OCI-LY7 (cell line): Measurements from ENCODE around the gene NAA38. TPM values are rescaled to one million over a fixed set of nuclear protein-coding genes. Genes with fewer than 3 reads are reported as not detected.

Experiments
- BruUV-seq: library from RNA; stranded (reverse); fragments of 400-500 nt; replicated peaks from 2 replicates; lab custom pipeline; 2021; lab: Mats Ljungman, UMichigan
- CTCF ChIA-PET: fragments of 300-600 bp; sonication (Branson Sonifier 250); formaldehyde crosslinking; loops from one replicate; lab custom pipeline; 2022; ENCODE audit warnings: antibody characterized with exemption; ENCODE audit not compliant: unreplicated experiment; lab: Charles Lee
- POLR2A ChIA-PET: fragments of 300-600 bp; sonication (Branson Sonifier 250); formaldehyde crosslinking; loops from one replicate; lab custom pipeline; 2022; ENCODE audit warnings: antibody characterized with exemption; lab: Charles Lee
- DNase-seq: peaks from one replicate; pipeline ENCODE4 v3.0.0-alpha.2; 2015; ENCODE audit warnings: low spot score
- H2AFZ ChIP-seq: fragments of 200-600 bp; sonication (generic), shearing (Covaris generic); 2 replicates; pipeline ENCODE4 v1.6.1; 2014; ENCODE audit warnings: mild to moderate bottlenecking, antibody characterized with exemption, low read length, moderate library complexity
- H3K27ac ChIP-seq: fragments of 200-600 bp; sonication (generic); 2 replicates; pipeline ENCODE4 v1.5.1; 2014; ENCODE audit warnings: mixed run types, low read depth, mild to moderate bottlenecking, moderate library complexity, low read length, inconsistent platforms; ENCODE audit not compliant: poor library complexity, severe bottlenecking
- H3K36me3 ChIP-seq: fragments of 200-600 bp; sonication (generic); 2 replicates; pipeline ENCODE4 v1.6.1; 2014; ENCODE audit warnings: mild to moderate bottlenecking, antibody characterized with exemption, low read length, moderate library complexity, mixed read lengths; ENCODE audit not compliant: insufficient read depth
- H3K4me1 ChIP-seq: fragments of 200-600 bp; sonication (generic); 2 replicates; pipeline ENCODE4 v1.5.1; 2014; ENCODE audit warnings: mild to moderate bottlenecking, low read length; ENCODE audit not compliant: insufficient read depth, poor library complexity, severe bottlenecking
- H3K4me2 ChIP-seq: fragments of 200-600 bp; sonication (generic); 2 replicates; pipeline ENCODE4 v1.6.1; 2014; ENCODE audit warnings: mild to moderate bottlenecking, low read length
- H3K4me3 ChIP-seq: fragments of 200-600 bp; sonication (generic); 2 replicates; pipeline ENCODE4 v1.5.1; 2014; ENCODE audit warnings: mild to moderate bottlenecking, low read depth, low read length; ENCODE audit not compliant: poor library complexity, severe bottlenecking
- H3K79me2 ChIP-seq: fragments of 200-600 bp; sonication (generic); 2 replicates; pipeline ENCODE4 v1.6.1; 2016; ENCODE audit warnings: low read depth, mild to moderate bottlenecking, low read length, moderate library complexity, mixed read lengths; ENCODE audit not compliant: insufficient read depth
- H3K9me2 ChIP-seq: fragments of 200-600 bp; sonication (generic); 2 replicates; pipeline ENCODE4 v1.6.1; 2016; ENCODE audit warnings: mild to moderate bottlenecking, low read length, mixed read lengths; ENCODE audit not compliant: insufficient read depth
- H3K9me3 ChIP-seq: fragments of 200-600 bp; sonication (generic); 2 replicates; pipeline ENCODE4 v1.6.1; 2014; ENCODE audit warnings: mild to moderate bottlenecking, mixed run types, low read length, mixed read lengths
- H4K20me1 ChIP-seq: fragments of 200-600 bp; sonication (generic); 2 replicates; pipeline ENCODE4 v1.6.1; 2014; ENCODE audit warnings: mild to moderate bottlenecking, antibody characterized with exemption, low read length, moderate library complexity, mixed read lengths; ENCODE audit not compliant: insufficient read depth
- CTCF ChIP-seq: fragments of 200-600 bp; sonication (generic); conservative IDR thresholded peaks from 2 replicates; pipeline ENCODE4 v1.5.1; 2014; ENCODE audit warnings: mild to moderate bottlenecking, antibody characterized with exemption, low read length, moderate library complexity, mixed read lengths
- EZH2phosphoT487 ChIP-seq: fragments of 200-600 bp; sonication (generic); IDR thresholded peaks from 2 replicates; pipeline ENCODE4 v1.6.1; 2018; ENCODE audit warnings: low read depth, borderline replicate concordance, mild to moderate bottlenecking, mixed run types, antibody characterized with exemption, low read length, moderate library complexity, mixed read lengths
- intact Hi-C: fragments of 100-400 bp; cut with micrococcal nuclease; formaldehyde crosslinking; loops from one replicate; pipeline ENCODE4 v1.10.0; 2022; ENCODE audit not compliant: unreplicated experiment
- total RNA-seq, 2 experiments: library from RNA; depleted of rRNA in 1 of 2; stranded (reverse); fragments of >200 nt in 1 of 2; shearing (Covaris generic) in 1 of 2; gene quantifications; 2 replicates each; pipeline ENCODE4 v1.2.3, GENCODE V29; 2014 to 2022

NAA38 gene
- total RNA-seq, 2 experiments from 2014 or later: 149 to 168 TPM

GRCh38 chr17:7880076-7880868, 22.9 kb upstream of the NAA38 start:
- ChIA-PET POLR2A (interaction anchor here (0.6 kb wide), 1 partner anchor 323 kb away, joined by 3 read pairs; no protein-coding TSS in a partner anchor), CTCF (no interaction called here)
- BruUV-seq: no TSS peak
- H3K27ac ChIP-seq: peak overlapping the region; percentile 87
- peak; percentile 16 for DNase-seq
- peaks cover 64% of the 10 kb centered on the region; the same call in 1 of the 2 replicates for H3K79me2 ChIP-seq
- no peaks in the 10 kb centered on the region for H3K9me3 ChIP-seq
- H3K4me1 ChIP-seq: peaks cover 57% of the 10 kb centered on the region
- H2AFZ ChIP-seq: no peak overlapping the region
- H3K9me2 ChIP-seq: no peaks in the 10 kb centered on the region
- H4K20me1 ChIP-seq: no peaks in the 10 kb centered on the region; the same call in 1 of the 2 replicates
- intact Hi-C loops: no loop called here
- H3K4me2 ChIP-seq: peak overlapping the region; percentile 97
- peak overlapping the region; percentile 70 for H3K4me3 ChIP-seq
- H3K36me3 ChIP-seq: peaks cover 68% of the 10 kb centered on the region
- no peak for TF ChIP-seq EZH2phosphoT487
- TF ChIP-seq CTCF: no peak

GRCh38 chr17:7878234-7878633, 20.9 kb upstream of the NAA38 start:
- no peak for DNase-seq
- ChIA-PET POLR2A (interaction anchor here (1.6 kb wide), 1 partner anchor 14 kb away, joined by 4 read pairs; no protein-coding TSS in a partner anchor), CTCF (interaction anchor here (0.9 kb wide), 1 partner anchor 18 kb away, joined by 4 read pairs; no protein-coding TSS in a partner anchor)
- H4K20me1 ChIP-seq: no peaks in the 10 kb centered on the region; the same call in 1 of the 2 replicates
- no peak overlapping the region for H2AFZ ChIP-seq
- H3K9me3 ChIP-seq: no peaks in the 10 kb centered on the region
- no peak overlapping the region for H3K4me2 ChIP-seq
- no peak overlapping the region for H3K4me3 ChIP-seq
- H3K36me3 ChIP-seq: peaks cover 85% of the 10 kb centered on the region
- TF ChIP-seq EZH2phosphoT487 (no peak), CTCF (no peak)
- peaks cover 52% of the 10 kb centered on the region for H3K4me1 ChIP-seq
- H3K9me2 ChIP-seq: no peaks in the 10 kb centered on the region
- no peak overlapping the region for H3K27ac ChIP-seq
- H3K79me2 ChIP-seq: peaks cover 56% of the 10 kb centered on the region; the same call in 1 of the 2 replicates
- intact Hi-C loops: no loop called here
- no TSS peak for BruUV-seq
